ENCODE results near the gene ISX. TPM values are rescaled to one million over a fixed set of nuclear protein-coding genes. Genes with fewer than 3 reads are reported as not detected.

ISX gene
- total and polyA plus RNA-seq, 9 of the 15 experiments (the other 6 are each of a cell fraction or from before 2014, with no cell fraction given): 0.03 to 0.36 (median 0.07) TPM

DNA sequence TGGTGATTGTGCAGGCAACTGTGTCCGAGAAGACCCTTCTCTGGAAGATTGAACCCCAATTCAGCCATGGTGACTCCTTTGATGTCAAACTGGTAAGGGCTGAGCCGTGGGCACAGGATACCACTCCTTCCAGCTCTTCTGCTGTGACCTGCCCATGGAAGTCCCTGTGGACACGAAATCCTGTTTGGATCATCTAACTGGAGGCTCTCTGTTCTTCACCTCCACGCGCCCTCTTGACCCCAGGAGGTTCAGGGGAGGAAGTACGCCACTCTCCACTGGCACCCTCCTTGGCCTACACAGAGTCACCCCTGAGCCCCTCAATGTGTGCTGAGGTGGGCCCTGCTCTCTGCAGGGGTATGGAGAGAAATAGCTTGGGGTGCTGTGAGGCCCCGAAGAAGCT, 810 bp downstream of the ISX start (continued):
- TF ChIP-seq, protein P1, sequence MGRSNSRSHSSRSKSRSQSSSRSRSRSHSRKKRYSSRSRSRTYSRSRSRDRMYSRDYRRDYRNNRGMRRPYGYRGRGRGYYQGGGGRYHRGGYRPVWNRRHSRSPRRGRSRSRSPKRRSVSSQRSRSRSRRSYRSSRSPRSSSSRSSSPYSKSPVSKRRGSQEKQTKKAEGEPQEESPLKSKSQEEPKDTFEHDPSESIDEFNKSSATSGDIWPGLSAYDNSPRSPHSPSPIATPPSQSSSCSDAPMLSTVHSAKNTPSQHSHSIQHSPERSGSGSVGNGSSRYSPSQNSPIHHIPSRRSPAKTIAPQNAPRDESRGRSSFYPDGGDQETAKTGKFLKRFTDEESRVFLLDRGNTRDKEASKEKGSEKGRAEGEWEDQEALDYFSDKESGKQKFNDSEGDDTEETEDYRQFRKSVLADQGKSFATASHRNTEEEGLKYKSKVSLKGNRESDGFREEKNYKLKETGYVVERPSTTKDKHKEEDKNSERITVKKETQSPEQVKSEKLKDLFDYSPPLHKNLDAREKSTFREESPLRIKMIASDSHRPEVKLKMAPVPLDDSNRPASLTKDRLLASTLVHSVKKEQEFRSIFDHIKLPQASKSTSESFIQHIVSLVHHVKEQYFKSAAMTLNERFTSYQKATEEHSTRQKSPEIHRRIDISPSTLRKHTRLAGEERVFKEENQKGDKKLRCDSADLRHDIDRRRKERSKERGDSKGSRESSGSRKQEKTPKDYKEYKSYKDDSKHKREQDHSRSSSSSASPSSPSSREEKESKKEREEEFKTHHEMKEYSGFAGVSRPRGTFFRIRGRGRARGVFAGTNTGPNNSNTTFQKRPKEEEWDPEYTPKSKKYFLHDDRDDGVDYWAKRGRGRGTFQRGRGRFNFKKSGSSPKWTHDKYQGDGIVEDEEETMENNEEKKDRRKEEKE (IDR thresholded peaks at IDR 0.05; ENCODE audit: borderline replicate concordance in 1 of 2, control insufficient read depth in 1 of 2, low read depth in 2 of 2, low read length in 1 of 2): no peak
- TF ChIP-seq EHMT2 (IDR thresholded peaks at IDR 0.05): no peak
- no peak for TF ChIP-seq BRCA1 (IDR thresholded peaks at IDR 0.05)
- TF ChIP-seq BRCA1 (CRISPR knock-in tag; IDR thresholded peaks at IDR 0.05): no peak

DNA sequence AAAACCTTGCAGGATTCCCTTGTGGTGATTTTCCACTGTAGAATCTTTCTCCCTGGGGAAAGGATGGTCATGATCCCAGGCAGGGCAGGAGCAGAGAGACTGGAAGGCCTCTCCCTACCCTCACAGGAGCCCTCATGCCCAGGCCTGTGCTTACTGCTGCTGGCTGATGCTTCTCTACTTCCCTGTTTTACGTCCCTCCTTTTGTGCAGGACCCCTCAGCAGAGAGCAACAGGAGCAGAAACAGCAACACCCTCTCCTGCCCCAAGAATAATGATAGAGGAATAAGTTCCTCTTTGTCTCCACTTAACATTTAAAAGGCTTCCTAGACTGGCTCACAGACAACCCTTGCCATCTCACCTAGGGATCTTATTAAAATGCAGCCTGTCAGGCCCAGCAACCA, 3.6 kb downstream of the ISX start:
- WGBS (ENCODE audit: insufficient coverage, low coverage, missing lambda C conversion rate): 67% methylated on average over 1 of the region's 1 CpG
- Histone ChIP-seq H3K27me3 (ENCODE audit: control insufficient read depth in 2 of 2, insufficient read depth in 2 of 2, low read length in 2 of 2) (no peaks in the 10 kb centered on the region), H3K9me3 (replicated peaks; ENCODE audit: control insufficient read depth, insufficient read depth, low read depth, low read length) (no peaks in the 10 kb centered on the region), H3K4me1 (replicated peaks in 1 of 2; ENCODE audit: control insufficient read depth in 2 of 2, insufficient read depth in 2 of 2, low read length in 2 of 2) (peaks cover 16 to 19% of the 10 kb centered on the region in 2 experiments; a peak in 4 of 5 replicates), H3K79me2 (ENCODE audit: control insufficient read depth, insufficient read depth, low read length) (no peaks in the 10 kb centered on the region), H3K36me3 (ENCODE audit: control insufficient read depth, insufficient read depth, low read length) (0 out of 3 replicates have a peak, but pooled peaks cover 8% of the 10 kb centered on the region), H3K27ac (ENCODE audit: extremely low read depth, low read depth, low read length) (no peak overlapping the region), H3K9me1 (ENCODE audit: control insufficient read depth, insufficient read depth, low read length) (no peaks in the 10 kb centered on the region), H3K4me3 (no peak overlapping the region), H2AFZ (ENCODE audit: low read depth, low read length) (no peak overlapping the region), H3K4me2 (ENCODE audit: insufficient read depth, low read length) (no peak overlapping the region), H4K20me1 (replicated peaks; ENCODE audit: control insufficient read depth, insufficient read depth, low read length) (no peaks in the 10 kb centered on the region), H3K9ac (ENCODE audit: insufficient read depth in 1 of 2, low read depth in 2 of 2, low read length in 2 of 2) (no peak overlapping the region)
- BruUV-seq (replicated peaks): no TSS peak
- intact Hi-C loops (cut with micrococcal nuclease): no loop called here
- TF ChIP-seq DMBX1 (CRISPR knock-in tag; IDR thresholded peaks at IDR 0.05; ENCODE audit: borderline replicate concordance): no peak
- TF ChIP-seq ETV5 (CRISPR knock-in tag; IDR thresholded peaks at IDR 0.05; ENCODE audit: low read depth): no peak
- TF ChIP-seq OTX1 (CRISPR knock-in tag; IDR thresholded peaks at IDR 0.05): no peak
- TF ChIP-seq TBL1XR1 (IDR thresholded peaks at IDR 0.05; ENCODE audit: low read length in 2 of 2): no peak
- no peak for TF ChIP-seq TCF7L2 (IDR thresholded peaks at IDR 0.05; ENCODE audit: low read depth, low read length)
- no peak for TF ChIP-seq SOX6 (IDR thresholded peaks at IDR 0.05)
- TF ChIP-seq MEF2D (tag; conservative IDR thresholded peaks at IDR 0.05; ENCODE audit: low read depth): no peak
- TF ChIP-seq RFX7 (CRISPR knock-in tag; IDR thresholded peaks at IDR 0.05): no peak
- no peak for TF ChIP-seq FOSL1 (tag; conservative IDR thresholded peaks at IDR 0.05)
- TF ChIP-seq, protein P2, sequence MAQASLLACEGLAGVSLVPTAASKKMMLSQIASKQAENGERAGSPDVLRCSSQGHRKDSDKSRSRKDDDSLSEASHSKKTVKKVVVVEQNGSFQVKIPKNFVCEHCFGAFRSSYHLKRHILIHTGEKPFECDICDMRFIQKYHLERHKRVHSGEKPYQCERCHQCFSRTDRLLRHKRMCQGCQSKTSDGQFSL (CRISPR knock-in tag; IDR thresholded peaks at IDR 0.05): no peak
- TF ChIP-seq, protein P2 (tag; IDR thresholded peaks at IDR 0.05): no peak
- no peak for TF ChIP-seq ERF (CRISPR knock-in tag; IDR thresholded peaks at IDR 0.05)
- TF ChIP-seq PCBP1 (IDR thresholded peaks at IDR 0.05; ENCODE audit: low read depth, low read length, poor library complexity, severe bottlenecking): no peak
- no peak for TF ChIP-seq JUNB (CRISPR knock-in tag; conservative IDR thresholded peaks at IDR 0.05)
- TF ChIP-seq PHF20 (IDR thresholded peaks at IDR 0.05; ENCODE audit: partially characterized antibody): no peak
- FAIRE-seq (no peak), DNase-seq (ENCODE audit: extremely low read depth in 1 of 4, low spot score in 3 of 4) (no peak), ATAC-seq (no peak)
- CTCF ChIA-PET (ENCODE audit: low intra/inter-chr PET ratio): no interaction called here
- POLR2A ChIA-PET: no interaction called here
- in situ Hi-C loops (cut with MboI): no loop called here
